GM10248 (cell line): ENCODE measurements around the gene AKNA.

ENCODE experiments used
- CTCF ChIA-PET: fragments of 300-600 bp; sonication (Branson Sonifier 250); formaldehyde crosslinking; extraction: SDS; loops from one replicate; lab custom pipeline; 2021; ENCODE audit warnings: antibody characterized with exemption; lab: Yijun Ruan, JAX
- POLR2A ChIA-PET: fragments of 350-650 bp; sonication (Branson Sonifier 250); formaldehyde crosslinking; extraction: SDS; loops from one replicate; lab custom pipeline; 2020; ENCODE audit warnings: antibody characterized with exemption; lab: Yijun Ruan, JAX
- DNase-seq: peaks from one replicate; pipeline ENCODE4 v3.0.0; 2012; ENCODE audit errors: extremely low spot score
- CTCF ChIP-seq: IDR thresholded peaks from 2 replicates; pipeline ENCODE4 v1.5.1; 2012; ENCODE audit warnings: mild to moderate bottlenecking, low read depth; ENCODE audit errors: extremely low read depth, missing control alignments, control extremely low read depth

The AKNA gene

GRCh38 chr9:114432323-114433067 is 44.7 kb upstream of the AKNA start:
- no peak for DNase-seq
- POLR2A ChIA-PET = no interaction called here
- no peak for TF ChIP-seq CTCF
- CTCF ChIA-PET = interaction anchor here (1.3 to 12.2 kb wide), 7 partner anchors 12 to 229 kb away, joined by 3 to 104 read pairs (median 7); no protein-coding TSS in a partner anchor

GRCh38 chr9:114431770-114432169 is 44.0 kb upstream of the AKNA start:
- TF ChIP-seq CTCF = no peak
- no peak for DNase-seq
- ChIA-PET POLR2A (no interaction called here), CTCF (interaction anchor here (1.0 to 12.2 kb wide), 8 partner anchors 8 to 230 kb away, joined by 3 to 104 read pairs (median 4); no protein-coding TSS in a partner anchor)

GRCh38 chr9:114431003-114431402 is 43.2 kb upstream of the AKNA start:
- ChIA-PET CTCF (interaction anchor here (1.0 to 12.2 kb wide), 9 partner anchors 9 to 231 kb away, joined by 3 to 104 read pairs (median 3); no protein-coding TSS in a partner anchor), POLR2A (no interaction called here)
- DNase-seq = no peak
- TF ChIP-seq CTCF = no peak

- DNase-seq = no peak
- TF ChIP-seq CTCF = no peak
- POLR2A ChIA-PET = no interaction called here
- CTCF ChIA-PET = interaction anchor here (1.2 to 12.2 kb wide), 5 partner anchors 9 to 231 kb away, joined by 3 to 104 read pairs (median 3); no protein-coding TSS in a partner anchor
These were observed 42.7 kb upstream of the AKNA start for GRCh38 chr9:114430457-114430856.

- ChIA-PET POLR2A (no interaction called here), CTCF (interaction anchor here (1.0 to 12.2 kb wide), 6 partner anchors 10 to 224 kb away, joined by 3 to 104 read pairs (median 5); no protein-coding TSS in a partner anchor)
- no peak for DNase-seq
- no peak for TF ChIP-seq CTCF
These were observed 41.7 kb upstream of the AKNA start for GRCh38 chr9:114429488-114429887.

GRCh38 chr9:114428466-114428865 is 40.7 kb upstream of the AKNA start:
- CTCF ChIA-PET = interaction anchor here (1.6 to 12.2 kb wide), 3 partner anchors 15 to 225 kb away, joined by 4 to 104 read pairs (median 29); no protein-coding TSS in a partner anchor
- DNase-seq = no peak
- TF ChIP-seq CTCF = no peak
- POLR2A ChIA-PET = no interaction called here
